Neural progenitor cell (in vitro differentiated cells): ENCODE data around the gene MDC1. TPM values are rescaled to one million over a fixed set of nuclear protein-coding genes. Genes with fewer than 3 reads are reported as not detected.
"Not testable (repeated sequence)": the region's sequence is repeated elsewhere in the genome, so short reads cannot be mapped to it uniquely, and the experiment has no call there.

Experiments
- DNase-seq: peaks from one replicate; pipeline ENCODE4 v3.0.0-alpha.2; 2016; ENCODE audit warnings: low spot score
- H2AFZ ChIP-seq: fragments of 200-600 bp; sonication (generic); replicated peaks from 2 replicates; pipeline ENCODE4 v1.6.1; 2016; ENCODE audit warnings: antibody characterized with exemption
- H3F3A ChIP-seq: fragments of 200-600 bp; sonication (generic); 2 replicates; pipeline ENCODE4 v1.6.1; 2016; ENCODE audit warnings: antibody characterized with exemption, low read depth
- H3K27ac ChIP-seq: fragments of 200-600 bp; sonication (generic); 2 replicates; pipeline ENCODE4 v1.5.1; 2016; ENCODE audit warnings: mild to moderate bottlenecking
- H3K27me3 ChIP-seq: fragments of 200-600 bp; sonication (generic); 2 replicates; pipeline ENCODE4 v1.6.1; 2016; ENCODE audit warnings: mild to moderate bottlenecking, moderate library complexity
- H3K36me3 ChIP-seq: fragments of 200-600 bp; sonication (generic); 2 replicates; pipeline ENCODE4 v1.5.1; 2016
- H3K4me1 ChIP-seq: fragments of 200-600 bp; sonication (generic); 2 replicates; pipeline ENCODE4 v1.6.1; 2016; ENCODE audit warnings: mixed run types
- H3K4me2 ChIP-seq: fragments of 200-600 bp; sonication (generic); 2 replicates; pipeline ENCODE4 v1.6.1; 2016
- H3K4me3 ChIP-seq: fragments of 200-600 bp; sonication (generic); 2 replicates; pipeline ENCODE4 v1.5.1; 2016
- H3K79me2 ChIP-seq: fragments of 200-600 bp; sonication (generic); 2 replicates; pipeline ENCODE4 v1.6.1; 2016; ENCODE audit warnings: low read depth
- H3K9ac ChIP-seq: fragments of 200-600 bp; sonication (generic); 2 replicates; pipeline ENCODE4 v1.6.1; 2016
- H3K9me3 ChIP-seq: fragments of 200-600 bp; sonication (generic); 2 replicates; pipeline ENCODE4 v1.5.1; 2016; ENCODE audit warnings: low read depth
- H4K20me1 ChIP-seq: fragments of 200-600 bp; sonication (generic); 2 replicates; pipeline ENCODE4 v1.6.1; 2016; ENCODE audit warnings: low read depth
- H3K27ac Mint-ChIP-seq: 3 replicates; pipeline ENCODE4 v1.8.0; 2021; ENCODE audit warnings: mixed read lengths
- H3K27me3 Mint-ChIP-seq: 2 replicates; pipeline ENCODE4 v1.8.0; 2022; ENCODE audit warnings: low read depth, mild to moderate bottlenecking, inconsistent platforms, moderate library complexity, mixed read lengths; ENCODE audit not compliant: insufficient read depth
- H3K36me3 Mint-ChIP-seq: 3 replicates; pipeline ENCODE4 v1.8.0; 2021; ENCODE audit warnings: mixed read lengths
- H3K4me1 Mint-ChIP-seq: 3 replicates; pipeline ENCODE4 v1.8.0; 2021; ENCODE audit warnings: mixed read lengths
- H3K4me3 Mint-ChIP-seq: 3 replicates; pipeline ENCODE4 v1.8.0; 2021; ENCODE audit warnings: mild to moderate bottlenecking, moderate library complexity, mixed read lengths
- H3K9me3 Mint-ChIP-seq: 3 replicates; pipeline ENCODE4 v1.8.0; 2020; ENCODE audit warnings: mixed read lengths
- EZH2 ChIP-seq: fragments of 200-600 bp; sonication (generic); IDR thresholded peaks from 2 replicates; pipeline ENCODE4 v1.6.1; 2017; ENCODE audit warnings: antibody characterized with exemption, mild to moderate bottlenecking, moderate library complexity
- EZH2phosphoT487 ChIP-seq: fragments of 200-600 bp; sonication (generic); IDR thresholded peaks from 2 replicates; pipeline ENCODE4 v1.6.1; 2017; ENCODE audit warnings: antibody characterized with exemption
- total RNA-seq: library from RNA; depleted of rRNA; stranded (reverse); fragments of >200 nt; gene quantifications from 2 replicates; pipeline ENCODE4 v1.2.3, GENCODE V29; 2015; ENCODE audit warnings: low replicate concordance
- TF ChIP-seq, protein P1 (sequence below): fragments of 200-600 bp; sonication (generic); IDR thresholded peaks from 2 replicates; pipeline ENCODE4 v1.5.1; 2017; ENCODE audit warnings: antibody characterized with exemption, mild to moderate bottlenecking

The MDC1 gene
- total RNA-seq, 1 donor from 2014 or later = 22.6 TPM

DNA sequence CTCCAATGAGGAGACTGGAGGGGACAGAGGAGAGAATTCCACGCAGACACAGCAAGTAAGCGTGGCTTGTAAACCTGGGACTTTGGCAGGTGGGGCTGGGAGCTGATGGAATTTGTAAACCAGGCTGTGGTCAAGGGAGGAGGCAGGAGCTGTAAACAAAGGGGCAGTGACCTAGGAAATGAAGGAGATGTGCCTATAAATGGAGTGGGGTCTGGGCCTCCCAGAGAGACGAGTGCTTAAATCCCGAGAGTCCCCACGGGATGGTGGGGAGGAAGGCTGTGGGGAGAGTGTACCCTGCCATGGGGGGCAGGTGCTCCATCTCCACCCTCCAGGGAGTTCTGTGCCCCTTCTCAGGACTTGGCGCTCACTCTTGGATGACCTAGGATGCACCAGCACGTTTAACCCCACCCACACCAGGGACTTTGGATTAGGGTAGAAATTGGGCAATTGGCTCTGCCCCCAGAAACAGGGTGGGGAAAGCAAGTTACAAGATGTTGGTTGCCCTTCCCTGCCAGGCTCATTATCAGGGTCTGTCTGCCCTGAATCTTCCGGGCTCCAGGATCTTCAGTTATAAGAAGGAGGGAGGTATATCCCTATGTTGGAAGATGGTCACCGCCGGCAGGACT lies 40.3 kb downstream of the MDC1 start:
- H3K4me1 Mint-ChIP-seq = peaks cover 28% of the 10 kb centered on the region
- Histone ChIP-seq H3K27me3 (no peaks in the 10 kb centered on the region), H3K9me3 (no peaks in the 10 kb centered on the region), H3K4me2 (no peak overlapping the region), H4K20me1 (peaks cover 37% of the 10 kb centered on the region), H3K9ac (no peak overlapping the region), H2AFZ (no peak overlapping the region), H3K36me3 (no peaks in the 10 kb centered on the region), H3F3A (peaks cover 27% of the 10 kb centered on the region), H3K4me3 (no peak overlapping the region), H3K79me2 (peaks cover 30% of the 10 kb centered on the region), H3K27ac (no peak overlapping the region), H3K4me1 (peaks cover 17% of the 10 kb centered on the region)
- H3K9me3 Mint-ChIP-seq = no peaks in the 10 kb centered on the region
- no peak overlapping the region for H3K4me3 Mint-ChIP-seq
- no peak for DNase-seq
- peaks cover 13% of the 10 kb centered on the region for H3K27me3 Mint-ChIP-seq
- H3K27ac Mint-ChIP-seq = peak overlapping the region; percentile 31
- peaks cover 17% of the 10 kb centered on the region for H3K36me3 Mint-ChIP-seq
- TF ChIP-seq EZH2phosphoT487 = no peak
- TF ChIP-seq, protein P1, sequence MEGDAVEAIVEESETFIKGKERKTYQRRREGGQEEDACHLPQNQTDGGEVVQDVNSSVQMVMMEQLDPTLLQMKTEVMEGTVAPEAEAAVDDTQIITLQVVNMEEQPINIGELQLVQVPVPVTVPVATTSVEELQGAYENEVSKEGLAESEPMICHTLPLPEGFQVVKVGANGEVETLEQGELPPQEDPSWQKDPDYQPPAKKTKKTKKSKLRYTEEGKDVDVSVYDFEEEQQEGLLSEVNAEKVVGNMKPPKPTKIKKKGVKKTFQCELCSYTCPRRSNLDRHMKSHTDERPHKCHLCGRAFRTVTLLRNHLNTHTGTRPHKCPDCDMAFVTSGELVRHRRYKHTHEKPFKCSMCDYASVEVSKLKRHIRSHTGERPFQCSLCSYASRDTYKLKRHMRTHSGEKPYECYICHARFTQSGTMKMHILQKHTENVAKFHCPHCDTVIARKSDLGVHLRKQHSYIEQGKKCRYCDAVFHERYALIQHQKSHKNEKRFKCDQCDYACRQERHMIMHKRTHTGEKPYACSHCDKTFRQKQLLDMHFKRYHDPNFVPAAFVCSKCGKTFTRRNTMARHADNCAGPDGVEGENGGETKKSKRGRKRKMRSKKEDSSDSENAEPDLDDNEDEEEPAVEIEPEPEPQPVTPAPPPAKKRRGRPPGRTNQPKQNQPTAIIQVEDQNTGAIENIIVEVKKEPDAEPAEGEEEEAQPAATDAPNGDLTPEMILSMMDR = no peak
- no peak for TF ChIP-seq EZH2

DNA sequence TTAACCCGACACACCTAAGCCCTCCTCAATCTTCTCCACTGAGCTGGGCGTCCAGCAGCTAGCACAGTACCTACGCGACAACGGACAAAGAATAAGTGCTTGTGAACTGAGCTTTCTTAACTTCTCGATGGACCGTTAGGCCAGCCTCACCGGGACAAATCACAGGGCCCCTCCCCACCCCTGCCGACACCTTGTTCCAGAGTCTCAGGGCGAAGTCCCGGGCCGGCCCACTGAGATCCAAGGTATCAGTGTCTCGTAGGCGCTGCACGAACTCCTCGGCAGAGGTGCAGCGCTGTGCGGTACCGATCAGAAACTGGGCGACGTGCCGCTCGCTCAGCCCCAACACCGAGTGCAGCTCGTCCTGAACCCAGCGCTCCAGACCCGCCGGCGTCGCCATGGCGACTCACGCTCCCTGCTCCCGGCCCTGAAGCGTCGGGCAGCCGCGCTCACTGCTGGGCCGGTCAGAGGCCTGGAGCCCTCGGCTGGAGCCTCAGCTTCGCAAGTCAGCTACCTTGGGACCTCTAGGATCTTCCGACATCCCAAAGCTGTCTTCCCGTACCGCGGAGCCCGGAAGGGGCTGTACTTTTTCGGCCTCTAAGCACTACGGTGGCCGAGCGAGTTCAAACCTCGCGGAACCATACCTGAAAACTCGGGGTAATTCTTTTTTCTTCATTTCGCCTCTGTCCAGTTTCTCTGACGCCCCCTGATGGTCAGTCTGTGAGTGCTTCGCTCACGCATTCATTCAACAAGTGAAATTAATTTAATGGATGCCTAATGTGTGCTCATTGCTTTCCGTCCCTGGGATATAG lies 44.4 kb downstream of the MDC1 start, which contains the start of gene DHX16:
TSS of gene DHX16 (minus strand) at position 562 of the 809 bp plus-strand sequence. CDS start at position 397, 165 bp downstream.
- peak; percentile 95 for DNase-seq
- Mint-ChIP-seq H3K4me3 (peak within 1 kb of the TSS; percentile 92), H3K4me1 (peaks cover 10% of the 10 kb centered on the region), H3K9me3 (no peaks in the 10 kb centered on the region), H3K36me3 (peaks cover 13% of the 10 kb centered on the region), H3K27me3 (peaks cover 10% of the 10 kb centered on the region), H3K27ac (peak within 1 kb of the TSS; percentile 30)
- peak within 1 kb of the TSS; percentile 87 for H3K4me2 ChIP-seq
- H3K9ac ChIP-seq = peak within 1 kb of the TSS; percentile 76
- peak within 1 kb of the TSS; percentile 66 for H2AFZ ChIP-seq
- no peaks in the 10 kb centered on the region for H3K36me3 ChIP-seq
- H3K27me3 ChIP-seq = no peaks in the 10 kb centered on the region
- TF ChIP-seq, protein P1 = peak; percentile 93
- TF ChIP-seq EZH2phosphoT487 = no peak
- no peak for TF ChIP-seq EZH2
- no peaks in the 10 kb centered on the region for H3K9me3 ChIP-seq
- peaks cover 17% of the 10 kb centered on the region for H3F3A ChIP-seq
- H3K79me2 ChIP-seq = peaks cover 21% of the 10 kb centered on the region
- H3K4me1 ChIP-seq = peaks cover 3% of the 10 kb centered on the region
- H4K20me1 ChIP-seq = peaks cover 14% of the 10 kb centered on the region
- H3K27ac ChIP-seq = no peak within 1 kb of the TSS
- peak within 1 kb of the TSS; percentile 94 for H3K4me3 ChIP-seq

DNA sequence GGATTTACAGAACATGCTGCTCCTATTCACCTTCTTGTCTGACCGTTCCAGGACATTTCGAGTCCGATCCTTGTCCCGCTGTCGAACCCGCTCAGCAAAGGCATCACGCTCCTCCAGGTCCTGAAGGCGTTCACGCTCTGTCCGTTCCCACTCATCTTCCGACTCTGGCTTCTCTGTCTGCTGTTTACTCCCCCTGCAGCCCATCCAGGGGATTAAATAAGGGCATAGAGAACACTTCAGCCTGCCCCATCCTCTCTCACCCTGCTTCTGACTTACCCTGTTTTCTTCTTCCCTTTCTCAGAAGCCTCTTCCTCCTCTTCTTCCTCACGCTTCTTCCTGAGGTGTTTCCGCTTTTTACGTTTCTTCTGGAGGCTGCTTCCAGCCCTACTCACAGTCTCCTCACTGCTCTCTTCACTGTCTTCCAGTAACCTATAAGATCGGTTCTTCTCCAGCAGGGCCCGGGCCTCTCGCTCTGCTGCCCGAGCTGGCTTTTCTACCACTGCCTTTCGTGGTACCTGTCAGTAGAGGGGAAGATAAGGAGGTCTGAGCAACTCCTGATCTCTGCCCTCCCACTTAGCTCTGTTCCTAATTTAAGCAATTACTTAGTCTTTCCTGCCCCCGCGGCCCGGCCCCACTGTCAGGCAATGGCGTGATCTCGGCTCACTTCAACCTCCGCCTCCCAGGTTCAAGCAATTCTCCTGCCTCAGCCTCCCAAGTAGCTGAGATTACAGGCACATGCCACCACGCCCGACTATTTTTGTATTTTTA lies 46.1 kb downstream of the MDC1 start:
- DNase-seq = peak; percentile 33

DNA sequence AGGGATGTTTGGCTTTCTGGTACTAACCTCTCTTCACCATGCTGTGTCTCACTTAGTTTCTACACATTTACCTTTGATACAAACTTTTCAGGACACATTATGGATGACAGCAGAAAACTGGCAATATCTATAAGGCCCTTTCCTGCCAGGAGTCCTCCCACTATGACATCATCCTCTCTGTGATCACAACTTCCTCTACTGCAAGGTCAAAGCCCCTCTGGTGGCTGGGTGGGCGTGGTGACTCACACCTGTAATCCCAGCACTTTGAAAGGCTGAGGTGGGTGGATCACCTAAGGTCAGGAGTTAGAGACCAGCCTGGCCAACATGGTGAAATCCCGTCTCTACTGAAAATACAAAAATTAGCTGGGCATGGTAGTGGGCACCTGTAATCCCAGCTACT lies 50.8 kb downstream of the MDC1 start:
- not testable (repeated sequence) for H3K27ac Mint-ChIP-seq, H3K4me3 Mint-ChIP-seq, H3K27me3 ChIP-seq, H3K4me1 ChIP-seq, H3K4me2 ChIP-seq, H3K4me1 Mint-ChIP-seq, H3K9ac ChIP-seq, H3K4me3 ChIP-seq, H3K9me3 ChIP-seq, H3K36me3 ChIP-seq, H4K20me1 ChIP-seq, H3K27me3 Mint-ChIP-seq, H2AFZ ChIP-seq, DNase-seq, H3K27ac ChIP-seq, H3F3A ChIP-seq, H3K9me3 Mint-ChIP-seq, H3K79me2 ChIP-seq
- H3K36me3 Mint-ChIP-seq = peaks cover 20% of the 10 kb centered on the region

More for the DNA sequence above, 46.1 kb downstream of the MDC1 start:
- H3K9ac ChIP-seq = no peak overlapping the region
- peaks cover 14% of the 10 kb centered on the region for H4K20me1 ChIP-seq
- no peak overlapping the region for H3K4me3 ChIP-seq
- H3K79me2 ChIP-seq = peaks cover 21% of the 10 kb centered on the region
- TF ChIP-seq, protein P1 = peak; percentile 34
- TF ChIP-seq EZH2 (no peak), EZH2phosphoT487 (no peak)
- H3K27me3 Mint-ChIP-seq = peaks cover 6% of the 10 kb centered on the region
- H3K36me3 ChIP-seq = no peaks in the 10 kb centered on the region
- no peaks in the 10 kb centered on the region for H3K27me3 ChIP-seq
- H3K27ac Mint-ChIP-seq = no peak overlapping the region
- H3K27ac ChIP-seq = no peak overlapping the region
- peak overlapping the region; percentile 92 for H3K4me3 Mint-ChIP-seq
- H3K4me1 Mint-ChIP-seq = peaks cover 10% of the 10 kb centered on the region
- H2AFZ ChIP-seq = no peak overlapping the region
- peak overlapping the region; percentile 87 for H3K4me2 ChIP-seq
- H3F3A ChIP-seq = peaks cover 17% of the 10 kb centered on the region
- peaks cover 9% of the 10 kb centered on the region for H3K36me3 Mint-ChIP-seq
- H3K4me1 ChIP-seq = peaks cover 3% of the 10 kb centered on the region
- H3K9me3 Mint-ChIP-seq = no peaks in the 10 kb centered on the region
- H3K9me3 ChIP-seq = no peaks in the 10 kb centered on the region
